DND-41 (cell line): Measurements from ENCODE around the gene TMPRSS9.
A peak's percentile ranks its signal among the peaks of the same experiment; 100 is the strongest.

ENCODE experiments used
- ATAC-seq: fragments of 200-7000 bp; cut with Tn5 transposase; 3 replicates; pipeline ENCODE4 v1.9.1; 2021; ENCODE audit warnings: low read depth; ENCODE audit not compliant: insufficient read depth
- DNase-seq: peaks from one replicate; pipeline ENCODE4 v3.0.0-alpha.2; 2020
- H2AFZ ChIP-seq: 2 replicates; pipeline ENCODE4 v1.6.0; 2012; ENCODE audit warnings: low read depth, low read length
- H3K27ac ChIP-seq: 2 replicates; pipeline ENCODE4 v1.5.1; 2012; ENCODE audit warnings: low read length, inconsistent platforms
- H3K27me3 ChIP-seq: fragments of 200-600 bp; sonication (generic); 2 replicates; pipeline ENCODE4 v1.6.0; 2012; ENCODE audit warnings: low read length, mild to moderate bottlenecking, inconsistent platforms; ENCODE audit not compliant: insufficient read depth, poor library complexity
- H3K36me3 ChIP-seq: 2 replicates; pipeline ENCODE4 v1.5.1; 2012; ENCODE audit warnings: low read length, inconsistent platforms; ENCODE audit not compliant: insufficient read depth
- H3K4me1 ChIP-seq: 2 replicates; pipeline ENCODE4 v1.5.1; 2012; ENCODE audit warnings: mild to moderate bottlenecking, low read length; ENCODE audit not compliant: insufficient read depth
- H3K4me2 ChIP-seq: 2 replicates; pipeline ENCODE4 v1.6.0; 2012; ENCODE audit warnings: mild to moderate bottlenecking, moderate library complexity, low read length, inconsistent platforms; ENCODE audit not compliant: insufficient read depth
- H3K4me3 ChIP-seq, 2 experiments: fragments of 200-600 bp in 1 of 2; shearing (Covaris generic) in 1 of 2; 2 replicates each; pipeline ENCODE4 v1.5.1; 2012 to 2016; ENCODE audit warnings: inconsistent platforms in 2 of 2, low read length in 2 of 2, mild to moderate bottlenecking in 2 of 2, low read depth in 1 of 2, moderate library complexity in 1 of 2
- H3K79me2 ChIP-seq: 2 replicates; pipeline ENCODE4 v1.6.0; 2012; ENCODE audit warnings: low read length, inconsistent platforms; ENCODE audit not compliant: insufficient read depth
- H3K9ac ChIP-seq: 2 replicates; pipeline ENCODE4 v1.6.0; 2012; ENCODE audit warnings: low read depth, mild to moderate bottlenecking, inconsistent platforms, low read length, moderate library complexity
- H3K9me3 ChIP-seq: 2 replicates; pipeline ENCODE4 v1.5.1; 2012; ENCODE audit warnings: low read length, moderate library complexity, mild to moderate bottlenecking, inconsistent platforms; ENCODE audit not compliant: insufficient read depth, severe bottlenecking
- H4K20me1 ChIP-seq: 2 replicates; pipeline ENCODE4 v1.6.0; 2012; ENCODE audit warnings: low read length; ENCODE audit not compliant: insufficient read depth
- CTCF ChIP-seq: IDR thresholded peaks from 2 replicates; pipeline ENCODE4 v1.5.1; 2012; ENCODE audit warnings: borderline replicate concordance, low read length, moderate library complexity, mild to moderate bottlenecking; ENCODE audit not compliant: poor library complexity, severe bottlenecking; ENCODE audit errors: extremely low read depth
- EZH2 ChIP-seq: IDR thresholded peaks from 3 replicates; pipeline ENCODE4 v1.6.1; 2012; ENCODE audit warnings: borderline replicate concordance, low read depth, mild to moderate bottlenecking, moderate library complexity, low read length, inconsistent platforms; ENCODE audit not compliant: severe bottlenecking

TMPRSS9 gene

GRCh38 chr19:2428756-2429711, 69.0 kb downstream of the TMPRSS9 start:
- H2AFZ ChIP-seq = no peak overlapping the region
- H4K20me1 ChIP-seq = peaks cover 51% of the 10 kb centered on the region
- DNase-seq (no peak), ATAC-seq (no peak)
- peaks cover 68% of the 10 kb centered on the region for H3K36me3 ChIP-seq
- H3K79me2 ChIP-seq = peaks cover 36% of the 10 kb centered on the region
- H3K27me3 ChIP-seq = no peaks in the 10 kb centered on the region
- no peaks in the 10 kb centered on the region for H3K9me3 ChIP-seq
- TF ChIP-seq CTCF (no peak), EZH2 (no peak)
- no peak overlapping the region for H3K4me3 ChIP-seq
- no peak overlapping the region; the same call in 1 of the 2 replicates for H3K9ac ChIP-seq
- peaks cover 24% of the 10 kb centered on the region for H3K4me1 ChIP-seq
- peak overlapping the region; percentile 23; the same call in 1 of the 2 replicates for H3K4me2 ChIP-seq
- no peak overlapping the region for H3K27ac ChIP-seq

- Histone ChIP-seq H3K4me1 (peaks cover 24% of the 10 kb centered on the region), H3K79me2 (peaks cover 29% of the 10 kb centered on the region), H3K27ac (no peak overlapping the region), H3K36me3 (peaks cover 74% of the 10 kb centered on the region), H3K27me3 (no peaks in the 10 kb centered on the region), H4K20me1 (peaks cover 52% of the 10 kb centered on the region), H3K9ac (no peak overlapping the region), H2AFZ (no peak overlapping the region), H3K9me3 (no peaks in the 10 kb centered on the region), H3K4me3 (no peak overlapping the region), H3K4me2 (no peak overlapping the region)
- DNase-seq (no peak), ATAC-seq (no peak)
- TF ChIP-seq CTCF (no peak), EZH2 (no peak)
Observed at GRCh38 chr19:2429917-2430535, 70.0 kb downstream of the TMPRSS9 start.

GRCh38 chr19:2431318-2432055, 71.4 kb downstream of the TMPRSS9 start:
- TF ChIP-seq EZH2 = no peak
- TF ChIP-seq CTCF = no peak
- Histone ChIP-seq H3K4me3 (no peak overlapping the region), H3K79me2 (peaks cover 16% of the 10 kb centered on the region), H3K4me2 (no peak overlapping the region), H2AFZ (no peak overlapping the region), H3K9ac (no peak overlapping the region), H3K9me3 (no peaks in the 10 kb centered on the region), H3K36me3 (peaks cover 73% of the 10 kb centered on the region), H4K20me1 (peaks cover 44% of the 10 kb centered on the region), H3K27me3 (no peaks in the 10 kb centered on the region), H3K4me1 (peaks cover 12% of the 10 kb centered on the region), H3K27ac (no peak overlapping the region)
- no peak for DNase-seq
- no peak for ATAC-seq
